T1000 (cell line): ENCODE data around the gene GPC1.
A peak's percentile ranks its signal among the peaks of the same experiment; 100 is the strongest.

Experiments used
- DNase-seq: peaks from one replicate; lab custom pipeline; 2025; ENCODE audit warnings: mixed read lengths; lab: John Stamatoyannopoulos, UW

GPC1 gene

GRCh38 chr2:240513549-240514287 is 78.3 kb downstream of the GPC1 start:
- peak; percentile 51 for DNase-seq

- DNase-seq: no peak
Observed at GRCh38 chr2:240514631-240515030, 79.2 kb downstream of the GPC1 start.

GRCh38 chr2:240517342-240517741 is 81.9 kb downstream of the GPC1 start:
- DNase-seq: no peak
